KMS-11 (cell line): ENCODE measurements around the gene CFAP107.

Experiments used
- H2AFZ ChIP-seq: fragments of 200-600 bp; sonication (generic); 2 replicates; pipeline ENCODE4 v1.6.1; 2016; ENCODE audit warnings: antibody characterized with exemption, mixed run types, low read depth
- H3K27ac ChIP-seq: fragments of 200-600 bp; sonication (generic); 2 replicates; pipeline ENCODE4 v1.6.1; 2016; ENCODE audit warnings: mild to moderate bottlenecking, mixed run types
- H3K27me3 ChIP-seq: fragments of 200-600 bp; sonication (generic); 2 replicates; pipeline ENCODE4 v1.6.1; 2017; ENCODE audit warnings: mild to moderate bottlenecking, low read depth, mixed run types, moderate library complexity; ENCODE audit not compliant: insufficient read depth
- H3K36me3 ChIP-seq: fragments of 200-600 bp; sonication (generic); 2 replicates; pipeline ENCODE4 v1.6.1; 2017; ENCODE audit warnings: mild to moderate bottlenecking, mixed run types; ENCODE audit not compliant: insufficient read depth
- H3K4me1 ChIP-seq: fragments of 200-600 bp; sonication (generic); 2 replicates; pipeline ENCODE4 v1.6.1; 2016; ENCODE audit warnings: mild to moderate bottlenecking, low read depth, mixed run types; ENCODE audit not compliant: poor library complexity, severe bottlenecking
- H3K4me2 ChIP-seq: fragments of 200-600 bp; sonication (generic); 2 replicates; pipeline ENCODE4 v1.7.0; 2016; ENCODE audit warnings: mild to moderate bottlenecking, mixed run types
- H3K4me3 ChIP-seq: fragments of 200-600 bp; sonication (generic); IDR thresholded peaks from 2 replicates; pipeline ENCODE4 v1.6.1; 2017; ENCODE audit warnings: low read depth, low read length, mixed read lengths; ENCODE audit not compliant: insufficient read depth
- H3K79me2 ChIP-seq: fragments of 200-600 bp; sonication (generic); 2 replicates; pipeline ENCODE4 v1.6.1; 2016; ENCODE audit warnings: low read depth, mixed run types; ENCODE audit not compliant: insufficient read depth
- H3K9ac ChIP-seq: fragments of 200-600 bp; sonication (generic); 2 replicates; pipeline ENCODE4 v1.6.1; 2016; ENCODE audit warnings: mild to moderate bottlenecking, mixed run types
- H4K20me1 ChIP-seq: fragments of 200-600 bp; sonication (generic); 2 replicates; pipeline ENCODE4 v1.6.1; 2016; ENCODE audit warnings: mild to moderate bottlenecking, mixed run types; ENCODE audit not compliant: insufficient read depth
- CTCF ChIP-seq: fragments of 200-600 bp; sonication (generic); conservative IDR thresholded peaks from 2 replicates; pipeline ENCODE4 v1.6.1; 2017; ENCODE audit warnings: low read depth, mild to moderate bottlenecking, antibody characterized with exemption, low read length, moderate library complexity, mixed read lengths

The CFAP107 gene

GRCh38 chr1:12811409-12811784 lies 65.4 kb downstream of the CFAP107 start:
- H3K4me3 ChIP-seq = no peak overlapping the region
- no peaks in the 10 kb centered on the region for H3K36me3 ChIP-seq
- H2AFZ ChIP-seq = no peak overlapping the region
- no peak overlapping the region for H3K27ac ChIP-seq
- TF ChIP-seq CTCF = no peak
- H3K79me2 ChIP-seq = no peaks in the 10 kb centered on the region
- no peak overlapping the region for H3K4me2 ChIP-seq
- no peak overlapping the region for H3K9ac ChIP-seq
- H3K4me1 ChIP-seq = no peaks in the 10 kb centered on the region
- no peaks in the 10 kb centered on the region for H3K27me3 ChIP-seq
- H4K20me1 ChIP-seq = no peaks in the 10 kb centered on the region
